ENCODE results near the gene SIX3.

The SIX3 gene

DNA sequence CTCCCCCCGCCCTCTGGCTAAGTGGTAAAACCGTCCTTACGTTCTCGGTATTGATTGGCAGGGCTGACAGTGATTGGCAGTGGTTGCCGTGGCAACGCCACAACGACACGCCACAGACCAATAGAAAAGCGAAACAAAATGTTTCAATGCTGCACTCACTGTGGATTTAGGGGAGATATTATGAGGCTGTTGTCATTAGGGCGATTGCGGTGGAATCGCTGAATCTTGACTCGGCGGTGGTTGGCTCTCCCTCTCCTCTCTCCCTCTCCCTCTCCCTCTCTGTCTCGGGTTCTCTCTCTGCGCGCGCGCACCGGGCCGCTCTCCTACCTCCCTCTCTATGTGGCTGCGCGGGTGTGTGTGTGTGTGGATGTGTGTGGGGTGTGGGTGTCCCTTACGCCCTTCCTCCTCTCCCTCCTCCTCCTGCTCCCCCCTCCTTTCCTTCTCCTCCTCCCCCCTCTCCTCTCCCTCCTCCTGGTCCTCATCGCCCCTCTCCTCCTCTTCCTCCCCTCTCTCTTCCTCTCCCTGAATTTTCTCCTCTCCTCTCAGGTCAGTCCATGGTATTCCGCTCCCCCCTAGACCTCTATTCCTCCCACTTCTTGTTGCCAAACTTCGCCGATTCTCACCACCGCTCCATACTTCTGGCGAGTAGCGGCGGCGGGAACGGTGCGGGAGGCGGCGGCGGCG lies at the start of gene SIX3:
Gene SIX3, plus strand, starts transcription at position 152 of the 684 bp plus-strand sequence. Its CDS starts 403 bp downstream, at position 555.
- peak; percentile 64 for DNase-seq

- DNase-seq: peak; percentile 78
These were observed 47.4 kb upstream of the SIX3 start for GRCh38 chr2:44894058-44894457.

DNA sequence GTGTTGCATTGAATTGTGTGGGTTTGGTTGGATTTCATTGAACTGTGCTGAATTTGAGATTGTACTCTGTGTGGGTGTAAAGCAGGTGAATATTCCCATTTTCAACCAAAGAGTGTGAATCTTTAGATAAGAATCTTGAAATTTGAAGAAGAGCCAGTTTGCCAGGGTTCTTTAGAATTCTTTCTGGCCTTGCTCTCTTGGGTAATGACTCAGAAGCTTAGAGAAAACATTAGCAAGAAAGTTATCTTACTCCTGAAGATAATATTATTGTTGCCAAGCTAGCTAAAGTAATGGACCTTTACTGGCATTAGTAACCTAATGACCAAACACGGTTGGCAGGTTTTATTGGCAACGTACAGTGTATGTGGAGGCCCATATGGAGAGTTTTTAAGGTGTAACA lies 46.4 kb upstream of the SIX3 start:
- DNase-seq: no peak

DNA sequence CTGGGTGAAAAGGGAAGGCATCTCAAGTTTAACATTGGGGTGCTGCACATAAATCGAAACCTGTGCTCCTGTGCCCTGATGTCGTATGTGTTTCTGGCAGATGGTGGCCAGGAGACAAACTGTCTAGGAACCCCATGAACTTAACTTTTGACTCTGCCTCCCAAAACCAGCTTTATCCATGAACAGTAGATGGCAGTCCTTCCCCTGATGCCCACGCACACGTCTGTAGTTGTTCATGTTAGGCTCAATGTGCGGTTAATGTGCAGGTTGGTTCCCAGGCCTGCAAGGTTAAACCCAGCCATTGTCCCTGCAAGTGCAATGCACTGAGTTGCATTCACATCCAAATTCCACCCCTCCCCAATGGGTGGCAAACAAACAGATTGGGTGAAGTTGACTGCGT lies 44.1 kb upstream of the SIX3 start:
- no peak for DNase-seq

DNA sequence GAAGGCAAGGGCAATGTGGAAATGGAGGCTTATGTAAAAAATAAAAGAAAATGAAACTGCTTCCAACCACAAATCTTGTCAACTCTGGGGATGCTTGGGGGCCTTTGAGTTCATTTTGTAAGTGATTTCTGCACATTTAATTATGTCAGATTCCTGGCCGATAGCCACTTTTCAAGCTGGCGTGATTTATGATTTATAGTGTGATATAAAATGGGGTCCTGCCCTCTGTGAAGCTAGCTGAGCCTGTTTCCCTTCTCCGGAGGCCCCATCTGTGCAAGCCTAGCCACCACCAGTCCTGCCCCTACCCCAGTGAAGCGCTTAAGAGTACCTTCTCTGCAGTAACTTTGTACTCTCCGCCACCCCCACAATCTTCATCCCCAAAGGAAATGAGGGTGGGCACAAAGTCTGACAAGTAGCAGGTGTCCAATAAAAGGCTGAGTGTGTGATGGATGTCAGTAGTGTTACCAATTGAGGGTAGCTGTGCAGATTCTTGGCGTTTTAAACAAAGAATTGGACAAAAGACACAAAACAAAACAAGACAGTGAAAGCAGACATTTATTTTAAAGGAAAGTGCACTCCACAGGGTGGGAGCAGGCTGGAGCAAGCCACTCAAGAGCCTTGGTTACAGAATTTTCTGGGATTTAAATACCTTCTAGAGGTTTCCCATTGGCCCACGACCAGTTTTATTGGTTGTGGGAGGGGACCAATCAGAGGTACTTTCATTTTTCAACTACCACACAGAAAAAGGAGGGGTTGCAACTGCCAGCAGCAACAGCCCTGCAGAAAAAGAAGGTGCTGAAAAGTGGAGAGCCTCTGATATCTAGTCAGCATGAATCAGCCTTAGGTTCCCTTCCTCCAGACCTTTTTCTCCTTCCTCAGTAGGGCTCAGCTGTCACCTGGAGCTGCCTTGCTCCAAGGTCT lies 39.0 kb upstream of the SIX3 start:
- DNase-seq: no peak

- no peak for DNase-seq
These were observed 36.9 kb upstream of the SIX3 start for GRCh38 chr2:44904578-44904977.

GRCh38 chr2:44906972-44907371 lies 34.5 kb upstream of the SIX3 start:
- DNase-seq: no peak

DNA sequence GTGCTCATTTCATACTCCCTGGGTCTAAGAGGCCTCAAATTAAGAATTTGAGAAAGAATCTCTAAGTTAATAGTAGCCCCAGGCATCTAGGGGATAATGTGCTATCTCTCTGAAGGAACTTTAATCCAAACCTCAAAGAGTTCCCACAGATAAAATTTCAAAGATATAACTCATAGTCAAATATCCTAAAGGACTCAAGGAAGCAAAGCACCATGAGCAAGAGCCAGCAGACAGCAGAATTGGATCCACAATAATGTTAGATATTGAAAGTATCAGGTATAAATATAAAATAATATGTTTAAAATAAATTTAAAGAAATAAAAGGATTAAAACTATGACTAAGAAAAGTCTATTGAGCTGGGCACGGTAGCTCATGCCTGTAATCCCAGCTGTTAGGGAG lies 31.7 kb upstream of the SIX3 start:
- no peak for DNase-seq

- DNase-seq: no peak
These were observed 28.8 kb upstream of the SIX3 start for GRCh38 chr2:44912660-44913059.

GRCh38 chr2:44916291-44916690 lies 25.2 kb upstream of the SIX3 start:
- no peak for DNase-seq

GRCh38 chr2:44918095-44918775 lies 23.3 kb upstream of the SIX3 start:
- DNase-seq: peak; percentile 18

DNA sequence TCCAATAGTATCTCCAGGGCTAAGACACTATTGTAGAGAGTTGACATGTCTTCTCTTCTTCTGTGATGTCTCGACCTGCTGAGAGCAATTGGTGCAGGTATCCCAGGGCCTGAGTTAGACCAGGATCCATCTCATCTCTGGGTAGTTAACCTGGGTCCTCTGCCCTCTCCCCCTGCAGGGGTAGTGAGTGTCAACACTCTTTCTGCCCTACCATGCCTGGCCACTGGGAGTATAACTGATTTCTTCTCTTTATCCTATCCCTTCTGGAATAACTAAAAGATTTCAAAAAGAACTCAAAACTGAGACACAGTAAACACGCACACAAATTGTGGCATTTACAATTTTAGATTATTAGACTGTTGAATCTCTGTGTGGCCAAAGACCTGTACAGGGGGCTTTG lies 20.8 kb upstream of the SIX3 start:
- DNase-seq: no peak

DNA sequence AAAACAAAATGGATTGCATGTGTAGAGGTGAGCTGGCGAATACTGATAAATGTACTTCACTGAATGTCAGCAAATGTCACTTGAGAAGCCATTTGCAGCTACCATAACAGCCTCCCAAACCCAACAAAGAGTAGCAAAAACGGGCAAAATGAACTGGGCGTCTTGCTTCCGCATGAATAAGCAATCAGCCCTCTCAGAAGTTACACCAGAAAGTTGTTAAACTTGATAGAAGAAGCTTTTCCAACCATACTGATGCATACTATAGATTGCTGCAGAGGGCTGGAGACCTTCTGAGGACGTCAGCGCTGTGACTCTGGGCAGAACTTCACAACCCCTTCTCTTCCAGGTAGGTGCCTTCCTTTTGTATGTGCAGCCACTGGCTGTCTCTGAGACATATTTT lies 18.7 kb upstream of the SIX3 start:
- no peak for DNase-seq

DNA sequence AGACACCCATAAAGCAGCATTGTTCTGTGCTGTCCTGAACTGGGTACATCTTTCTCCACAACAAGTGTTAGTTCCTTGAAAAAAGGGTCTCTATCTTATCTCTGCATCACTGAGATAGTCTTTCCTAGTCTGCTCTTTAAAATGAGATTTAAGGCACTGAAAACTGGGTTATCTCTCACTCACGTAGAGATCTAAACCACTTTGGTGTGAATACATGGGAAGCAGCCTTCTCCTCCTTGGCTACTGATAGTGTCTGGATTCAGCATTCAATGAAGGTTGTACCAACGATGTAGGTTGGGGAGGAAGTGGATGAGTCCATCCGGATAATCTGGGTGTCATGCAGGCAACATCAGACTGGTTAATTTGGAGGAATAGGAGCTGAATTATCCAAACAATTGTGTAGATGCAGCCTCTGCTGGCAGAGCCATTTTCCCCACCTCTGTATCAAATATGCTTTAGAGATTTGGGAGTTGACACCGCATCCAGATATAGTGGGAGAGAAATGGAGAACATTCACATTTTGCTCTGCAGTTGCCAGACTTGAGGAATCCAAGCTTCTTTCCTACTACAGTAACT lies 15.9 kb upstream of the SIX3 start:
- DNase-seq: no peak

- no peak for DNase-seq
These were observed 14.5 kb upstream of the SIX3 start for GRCh38 chr2:44926957-44927356.

DNA sequence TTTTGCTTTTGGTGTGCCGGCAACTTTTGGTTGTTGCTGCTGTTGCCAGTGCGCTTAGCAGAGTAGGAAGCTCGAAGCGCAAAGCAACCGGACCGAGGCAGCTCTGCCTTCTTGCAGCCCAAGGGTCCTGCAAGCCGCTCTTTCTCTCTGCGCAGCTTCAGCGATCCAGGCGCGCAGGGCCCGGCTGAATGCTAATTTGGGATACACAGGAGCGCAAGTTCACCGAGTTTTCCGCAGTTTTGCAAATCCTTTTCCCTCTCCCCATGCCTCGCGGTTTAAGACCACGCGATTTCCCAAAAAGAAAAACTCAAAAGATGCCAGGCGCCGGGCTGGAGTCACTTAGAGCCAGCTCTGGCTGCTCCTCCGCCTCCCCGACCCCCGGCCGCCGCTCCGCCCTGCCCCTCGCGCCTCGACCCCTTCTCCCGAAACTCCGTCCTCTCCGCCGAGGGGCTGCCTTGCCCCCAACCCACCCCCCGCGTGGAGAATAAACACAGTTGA lies 13.5 kb upstream of the SIX3 start:
- no peak for DNase-seq

- DNase-seq: no peak
These were observed 12.9 kb upstream of the SIX3 start for GRCh38 chr2:44928483-44929158.

- DNase-seq: no peak
These were observed 12.3 kb upstream of the SIX3 start for GRCh38 chr2:44929159-44929734.

- DNase-seq: no peak
These were observed 11.7 kb upstream of the SIX3 start for GRCh38 chr2:44929735-44930273.

GRCh38 chr2:44930274-44931197 lies 11.0 kb upstream of the SIX3 start:
- DNase-seq: no peak

Data from activated CD4-positive, alpha-beta T cell treated with anti-CD3 and anti-CD28 coated beads, Interleukin-2, amount 50 U/mL, for 16 hours (primary cell).